CD4-positive, alpha-beta T cell (primary cell): ENCODE results near the gene NOC4L. TPM values are rescaled to one million over a fixed set of nuclear protein-coding genes. Genes with fewer than 3 reads are reported as not detected.

ENCODE experiments used
- ATAC-seq: fragments of 200-7000 bp; cut with Tn5 transposase; one replicate; pipeline ENCODE4 v1.10.0; 2022; ENCODE audit warnings: mild to moderate bottlenecking; ENCODE audit not compliant: poor library complexity
- CTCF ChIA-PET: fragments of 350-600 bp; sonication (Branson Sonifier 250); formaldehyde crosslinking; loops from one replicate; lab custom pipeline; 2021; ENCODE audit warnings: antibody characterized with exemption, inconsistent platforms; lab: Charles Lee
- POLR2A ChIA-PET: fragments of 350-600 bp; sonication (Branson Sonifier 250); formaldehyde crosslinking; loops from one replicate; lab custom pipeline; 2021; ENCODE audit warnings: antibody characterized with exemption, inconsistent platforms; lab: Charles Lee
- DNase-seq, 14 experiments: peaks; one replicate each; pipeline ENCODE4 v3.0.0-alpha.2; 2013 to 2020; ENCODE audit warnings: mixed read lengths in 2 of 14
- H3K27ac ChIP-seq, 2 donors: one replicate each; pipeline versions ENCODE4 v1.5.1 to v1.7.0; 2013; ENCODE audit warnings: low read length in 2 of 2, low read depth in 1 of 2, mild to moderate bottlenecking in 1 of 2
- H3K27me3 ChIP-seq, 2 experiments: 1 replicate in 1 of 2; 2 replicates in 1 of 2; pipeline versions ENCODE4 v1.6.1 to v1.7.0; 2013; ENCODE audit warnings: low read length in 2 of 2, control low read depth in 1 of 2, mild to moderate bottlenecking in 1 of 2, moderate library complexity in 1 of 2; ENCODE audit not compliant: insufficient read depth in 2 of 2, control insufficient read depth in 1 of 2
- H3K36me3 ChIP-seq: one replicate; pipeline ENCODE4 v1.6.1; 2013; ENCODE audit warnings: low read length, control low read depth; ENCODE audit not compliant: insufficient read depth
- H3K4me1 ChIP-seq: one replicate; pipeline ENCODE4 v1.6.1; 2013; ENCODE audit warnings: low read length, control low read depth; ENCODE audit not compliant: insufficient read depth
- H3K4me3 ChIP-seq: one replicate; pipeline ENCODE4 v1.5.1; 2013; ENCODE audit warnings: mild to moderate bottlenecking, low read length, moderate library complexity
- H3K9me3 ChIP-seq, 2 experiments: 1 replicate in 1 of 2; 2 replicates in 1 of 2; pipeline versions ENCODE4 v1.6.1 to v1.7.0; 2013; ENCODE audit warnings: low read length in 2 of 2, mild to moderate bottlenecking in 2 of 2, control low read depth in 1 of 2, moderate library complexity in 1 of 2; ENCODE audit not compliant: control insufficient read depth in 1 of 2, insufficient read depth in 1 of 2
- H3K27ac Mint-ChIP-seq: one replicate; pipeline ENCODE4 v1.8.0; 2020; ENCODE audit warnings: mixed read lengths
- H3K27me3 Mint-ChIP-seq: one replicate; pipeline ENCODE4 v1.8.0; 2021; ENCODE audit warnings: mixed read lengths
- H3K36me3 Mint-ChIP-seq: one replicate; pipeline ENCODE4 v1.8.0; 2021; ENCODE audit warnings: low read depth, mixed read lengths
- H3K4me1 Mint-ChIP-seq: one replicate; pipeline ENCODE4 v1.8.0; 2021; ENCODE audit warnings: low read depth, mixed read lengths
- H3K4me3 Mint-ChIP-seq: one replicate; pipeline ENCODE4 v1.8.0; 2020; ENCODE audit warnings: mild to moderate bottlenecking, mixed read lengths
- H3K9me3 Mint-ChIP-seq: one replicate; pipeline ENCODE4 v1.8.0; 2020; ENCODE audit warnings: mixed read lengths
- intact Hi-C, 2 experiments: fragments of 100-400 bp; cut with DNase I in 1 of 2; cut with micrococcal nuclease in 1 of 2; formaldehyde crosslinking; loops; one replicate each; pipeline versions ENCODE4 v1.15.1 to v1.9.0; 2023 to 2025; cut with DNase I, micrococcal nuclease
- total RNA-seq, 174 experiments: library from RNA in 2 of 174; stranded (reverse) in 2 of 174; gene quantifications; one replicate each; pipeline ENCODE4 v1.2.3 and lab custom pipeline; 2021 to 2026
- TF ChIP-seq, protein P1 (sequence below): fragments of 200-600 bp; IDR thresholded peaks from one replicate; pipeline ENCODE4 v1.8.0; 2022; ENCODE audit warnings: antibody characterized with exemption, mild to moderate bottlenecking

The NOC4L gene
- total RNA-seq, 2 experiments from 2014 or later, result 21.8 to 22.3 TPM

DNA sequence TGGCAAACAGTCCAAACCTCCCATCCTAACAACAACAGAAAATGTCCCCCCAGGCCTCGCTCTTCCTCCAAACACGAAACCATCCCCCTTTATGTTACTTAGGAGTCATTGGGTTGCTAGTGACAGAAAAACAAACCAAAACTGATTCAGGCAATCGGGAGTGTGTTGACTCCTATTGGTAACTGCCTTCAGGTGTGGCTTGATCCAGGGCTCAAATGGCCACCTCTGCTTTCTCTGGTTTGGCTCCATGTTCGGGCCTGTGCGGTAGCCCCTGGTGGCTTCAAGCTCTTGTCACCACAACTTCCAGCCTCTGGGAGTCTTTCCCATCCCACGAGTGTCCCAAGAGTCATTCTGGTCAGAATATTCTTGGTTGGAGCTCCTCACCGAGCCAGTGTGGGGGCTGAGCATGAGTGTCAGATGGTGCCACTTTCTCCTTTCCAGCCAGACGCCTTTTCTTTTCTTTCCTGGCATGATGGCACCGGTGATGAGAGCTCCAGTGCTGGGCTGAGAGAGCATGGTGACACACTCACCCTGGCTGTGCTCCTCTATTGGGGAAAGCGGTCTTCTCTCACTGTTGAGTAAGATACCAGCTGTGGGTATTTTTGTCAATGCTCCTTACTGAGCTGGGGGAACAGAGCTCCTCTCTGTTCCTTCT, 38.6 kb downstream of the NOC4L start:
- peak overlapping the region; percentile 51 for H3K27ac Mint-ChIP-seq
- CTCF ChIA-PET, result no interaction called here

DNA sequence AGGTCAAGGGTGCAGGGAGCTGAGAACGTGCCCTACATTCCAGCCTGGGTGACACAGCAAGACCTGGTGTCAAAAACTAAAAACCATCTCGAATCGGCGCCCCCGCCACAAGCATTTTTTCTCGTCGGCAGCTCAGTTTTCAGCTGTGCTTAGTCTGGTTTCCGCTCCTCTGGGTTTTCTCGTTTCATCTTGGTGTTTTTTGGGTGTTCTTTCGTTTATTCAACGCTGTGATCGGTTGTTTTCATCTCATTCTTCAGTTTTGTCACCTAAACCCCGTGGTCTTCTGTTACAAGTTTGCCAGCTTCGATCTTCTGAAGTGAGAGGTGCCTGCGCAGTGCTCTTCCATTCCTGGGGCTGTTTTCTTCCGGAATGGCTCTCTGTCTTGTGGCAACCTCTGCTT, 41.4 kb downstream of the NOC4L start:
- H3K36me3 Mint-ChIP-seq, result peaks cover 22% of the 10 kb centered on the region
- H3K4me3 ChIP-seq, result peak overlapping the region; percentile 38

More for the DNA sequence above, 38.6 kb downstream of the NOC4L start:
- Histone ChIP-seq H3K9me3 (peaks cover 0 to 49% of the 10 kb centered on the region in 2 experiments), H3K36me3 (peaks cover 5% of the 10 kb centered on the region), H3K27ac (no peak overlapping the region), H3K27me3 (no peaks in the 10 kb centered on the region), H3K4me3 (no peak overlapping the region), H3K4me1 (peaks cover 50% of the 10 kb centered on the region)
- ATAC-seq (no peak), DNase-seq (no peak)
- TF ChIP-seq, protein P1, sequence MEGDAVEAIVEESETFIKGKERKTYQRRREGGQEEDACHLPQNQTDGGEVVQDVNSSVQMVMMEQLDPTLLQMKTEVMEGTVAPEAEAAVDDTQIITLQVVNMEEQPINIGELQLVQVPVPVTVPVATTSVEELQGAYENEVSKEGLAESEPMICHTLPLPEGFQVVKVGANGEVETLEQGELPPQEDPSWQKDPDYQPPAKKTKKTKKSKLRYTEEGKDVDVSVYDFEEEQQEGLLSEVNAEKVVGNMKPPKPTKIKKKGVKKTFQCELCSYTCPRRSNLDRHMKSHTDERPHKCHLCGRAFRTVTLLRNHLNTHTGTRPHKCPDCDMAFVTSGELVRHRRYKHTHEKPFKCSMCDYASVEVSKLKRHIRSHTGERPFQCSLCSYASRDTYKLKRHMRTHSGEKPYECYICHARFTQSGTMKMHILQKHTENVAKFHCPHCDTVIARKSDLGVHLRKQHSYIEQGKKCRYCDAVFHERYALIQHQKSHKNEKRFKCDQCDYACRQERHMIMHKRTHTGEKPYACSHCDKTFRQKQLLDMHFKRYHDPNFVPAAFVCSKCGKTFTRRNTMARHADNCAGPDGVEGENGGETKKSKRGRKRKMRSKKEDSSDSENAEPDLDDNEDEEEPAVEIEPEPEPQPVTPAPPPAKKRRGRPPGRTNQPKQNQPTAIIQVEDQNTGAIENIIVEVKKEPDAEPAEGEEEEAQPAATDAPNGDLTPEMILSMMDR, result no peak
- peaks cover 13% of the 10 kb centered on the region for H3K36me3 Mint-ChIP-seq
- no peaks in the 10 kb centered on the region for H3K27me3 Mint-ChIP-seq
- H3K4me3 Mint-ChIP-seq, result no peak overlapping the region
- intact Hi-C loops, result no loop called here
- H3K4me1 Mint-ChIP-seq, result peaks cover 54% of the 10 kb centered on the region
- H3K9me3 Mint-ChIP-seq, result peaks cover 10% of the 10 kb centered on the region
- POLR2A ChIA-PET, result no interaction called here

DNA sequence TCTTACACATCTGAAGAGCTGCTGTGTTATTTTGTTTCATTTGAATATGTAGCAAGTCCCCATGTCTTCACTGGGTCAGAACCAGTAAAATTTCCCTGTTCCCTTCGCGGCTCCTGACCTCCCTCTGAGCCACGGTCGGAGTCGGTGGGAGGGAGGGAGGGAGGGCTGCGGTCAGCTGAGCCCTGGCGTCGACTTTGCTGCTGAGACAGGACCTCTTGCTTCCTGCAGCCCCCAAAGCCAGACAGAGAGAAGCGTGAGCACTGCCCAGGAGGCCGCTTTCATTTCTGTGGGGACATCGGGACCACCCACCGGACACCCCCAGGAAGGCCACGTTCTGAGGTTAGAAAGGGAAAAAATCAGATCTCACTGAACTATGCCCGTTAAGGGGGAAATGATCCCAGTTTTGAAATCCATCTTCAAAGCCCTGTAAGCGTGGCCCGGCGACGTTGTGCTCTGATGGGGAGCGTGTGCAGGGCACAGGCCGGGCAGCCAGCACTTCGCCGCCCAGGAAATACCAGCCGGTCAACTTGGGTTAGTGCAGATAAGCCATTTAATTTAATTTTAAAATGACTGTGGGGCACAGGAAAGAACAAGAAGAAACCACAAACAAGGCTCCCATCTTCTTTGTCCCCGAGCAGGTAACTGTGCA, 42.1 kb downstream of the NOC4L start:
- Mint-ChIP-seq H3K27ac (peak overlapping the region; percentile 86), H3K27me3 (no peaks in the 10 kb centered on the region), H3K4me1 (peaks cover 50% of the 10 kb centered on the region), H3K4me3 (peak overlapping the region; percentile 49), H3K9me3 (peaks cover 12% of the 10 kb centered on the region), H3K36me3 (peaks cover 22% of the 10 kb centered on the region)
- TF ChIP-seq, protein P1, result no peak
- intact Hi-C loops, result loop anchor here (2.0 to 5.0 kb wide), 4 partner anchors 24 to 301 kb away; no protein-coding TSS in a partner anchor
- DNase-seq (peak in 2 of 14 experiments; percentile 15 to 39), ATAC-seq (no peak)
- POLR2A ChIA-PET, result interaction anchor here (1.0 to 2.3 kb wide), 8 partner anchors 7 to 373 kb away, joined by 3 to 12 read pairs (median 5); no protein-coding TSS in a partner anchor
- CTCF ChIA-PET, result interaction anchor here (1.3 to 1.5 kb wide), 2 partner anchors 8 to 33 kb away, joined by 3 to 4 read pairs; no protein-coding TSS in a partner anchor
- Histone ChIP-seq H3K27ac (peak overlapping the region; percentile 67 to 68), H3K4me1 (peaks cover 55% of the 10 kb centered on the region), H3K36me3 (peaks cover 9% of the 10 kb centered on the region), H3K9me3 (peaks cover 0 to 60% of the 10 kb centered on the region in 2 experiments), H3K4me3 (peak overlapping the region; percentile 38), H3K27me3 (no peaks in the 10 kb centered on the region)

More for the DNA sequence above, 41.4 kb downstream of the NOC4L start:
- peaks cover 12% of the 10 kb centered on the region for H3K9me3 Mint-ChIP-seq
- Histone ChIP-seq H3K9me3 (peaks cover 0 to 60% of the 10 kb centered on the region in 2 experiments), H3K36me3 (peaks cover 9% of the 10 kb centered on the region), H3K27me3 (no peaks in the 10 kb centered on the region), H3K4me1 (peaks cover 49% of the 10 kb centered on the region), H3K27ac (peak overlapping the region; percentile 67 to 68)
- peak; percentile 38 for ATAC-seq
- peak; percentile 21 to 83 (median 46) for DNase-seq
- POLR2A ChIA-PET, result interaction anchor here (0.8 to 2.3 kb wide), 10 partner anchors 10 to 374 kb away, joined by 3 to 12 read pairs (median 4); no protein-coding TSS in a partner anchor
- TF ChIP-seq, protein P1, result no peak
- peaks cover 51% of the 10 kb centered on the region for H3K4me1 Mint-ChIP-seq
- no peaks in the 10 kb centered on the region for H3K27me3 Mint-ChIP-seq
- peak overlapping the region; percentile 86 for H3K27ac Mint-ChIP-seq
- intact Hi-C loops, result loop anchor here (2.0 to 5.0 kb wide), 4 partner anchors 23 to 302 kb away; no protein-coding TSS in a partner anchor
- CTCF ChIA-PET, result interaction anchor here (1.3 to 1.5 kb wide), 2 partner anchors 9 to 32 kb away, joined by 3 to 4 read pairs; no protein-coding TSS in a partner anchor
- peak overlapping the region; percentile 49 for H3K4me3 Mint-ChIP-seq
